ENCODE measurements around the gene NFKBIZ.

- no peak for TF ChIP-seq CTCF (IDR thresholded peaks at IDR 0.05; ENCODE audit: low read depth, low read length)
- TF ChIP-seq POLR2A (IDR thresholded peaks at IDR 0.05; ENCODE audit: extremely low read depth, insufficient read length) = no peak
- no peak for TF ChIP-seq MAX (IDR thresholded peaks at IDR 0.05; ENCODE audit: low read depth, low read length)
- TF ChIP-seq MYC (IDR thresholded peaks at IDR 0.05; ENCODE audit: low read depth, low read length) = no peak
Measured at GRCh38 chr3:101897013-101897412, 47.7 kb downstream of the NFKBIZ start.
